ENCODE data around the gene SLC15A1.

SLC15A1 gene

GRCh38 chr13:98706446-98707110 lies 45.9 kb downstream of the SLC15A1 start:
- TF ChIP-seq CTCF (conservative IDR thresholded peaks at IDR 0.05) (no peak), ZFX (IDR thresholded peaks at IDR 0.05) (no peak)
- H3K27ac ChIP-seq = no peak overlapping the region

- no peak overlapping the region for H3K27ac ChIP-seq
- no peak for TF ChIP-seq CTCF (conservative IDR thresholded peaks at IDR 0.05)
Measured at GRCh38 chr13:98697791-98698190, 54.7 kb downstream of the SLC15A1 start.

GRCh38 chr13:98693756-98694155 lies 58.7 kb downstream of the SLC15A1 start:
- H3K27ac ChIP-seq = no peak overlapping the region
- no peak for TF ChIP-seq ZFX (IDR thresholded peaks at IDR 0.05)
- no peak for TF ChIP-seq CTCF (conservative IDR thresholded peaks at IDR 0.05)

- H3K27ac ChIP-seq = no peak overlapping the region
- TF ChIP-seq ZFX (IDR thresholded peaks at IDR 0.05) = no peak
- TF ChIP-seq CTCF (conservative IDR thresholded peaks at IDR 0.05) = no peak
Measured at GRCh38 chr13:98691360-98691759, 61.1 kb downstream of the SLC15A1 start.

- TF ChIP-seq ZFX (IDR thresholded peaks at IDR 0.05) (no peak), CTCF (conservative IDR thresholded peaks at IDR 0.05) (no peak)
- H3K27ac ChIP-seq = no peak overlapping the region
Measured at GRCh38 chr13:98690348-98691022, 62.0 kb downstream of the SLC15A1 start.

GRCh38 chr13:98689347-98689968 lies 63.0 kb downstream of the SLC15A1 start:
- TF ChIP-seq CTCF (conservative IDR thresholded peaks at IDR 0.05) (no peak), ZFX (IDR thresholded peaks at IDR 0.05) (no peak)
- no peak overlapping the region for H3K27ac ChIP-seq

- TF ChIP-seq ZFX (IDR thresholded peaks at IDR 0.05) (no peak), CTCF (conservative IDR thresholded peaks at IDR 0.05) (no peak)
- no peak overlapping the region for H3K27ac ChIP-seq
Measured at GRCh38 chr13:98688373-98688772, 64.1 kb downstream of the SLC15A1 start.
